K562 (cell line): ENCODE data around the gene STT3B. TPM values are rescaled to one million over a fixed set of nuclear protein-coding genes. Genes with fewer than 3 reads are reported as not detected.

Source experiments
- CHD2 ChIP-seq: IDR thresholded peaks from 2 replicates; pipeline ENCODE4 v1.6.1; 2011; ENCODE audit warnings: low read depth, low read length
- ETS2 ChIP-seq: IDR thresholded peaks from 2 replicates; pipeline ENCODE4 v1.6.1; 2016; ENCODE audit warnings: borderline replicate concordance, missing genetic modification characterization, mild to moderate bottlenecking, moderate library complexity, missing compliant biosample characterization; ENCODE audit not compliant: poor library complexity, severe bottlenecking
- GTF2F1 ChIP-seq: IDR thresholded peaks from 2 replicates; pipeline ENCODE4 v1.6.1; 2011; ENCODE audit warnings: low read depth, low read length, improper control_type of control experiment
- GTF3C2 ChIP-seq: IDR thresholded peaks from 3 replicates; pipeline ENCODE4 v1.6.1; 2011; ENCODE audit warnings: borderline replicate concordance, mild to moderate bottlenecking, moderate library complexity; ENCODE audit not compliant: insufficient read length; ENCODE audit errors: extremely low read depth
- KLF1 ChIP-seq: fragments of 450-650 bp; IDR thresholded peaks from 2 replicates; pipeline ENCODE4 v1.6.1; 2016; ENCODE audit warnings: missing genetic modification characterization, missing compliant biosample characterization
- NR2F6 ChIP-seq: fragments of 450-650 bp; formaldehyde crosslinking; IDR thresholded peaks from 2 replicates; pipeline ENCODE4 v1.4.0; 2020; ENCODE audit warnings: mild to moderate bottlenecking
- POLR2AphosphoS2 ChIP-seq: IDR thresholded peaks from 2 replicates; pipeline ENCODE4 v1.6.1; 2012; ENCODE audit warnings: low read length, improper control_type of control experiment
- PPARD ChIP-seq: fragments of 250-450 bp; sonication (Bioruptor Pico); IDR thresholded peaks from 2 replicates; pipeline ENCODE4 v1.8.0; 2022; ENCODE audit warnings: inconsistent platforms, mild to moderate bottlenecking, moderate library complexity
- PYGO2 ChIP-seq: fragments of 450-650 bp; IDR thresholded peaks from 2 replicates; pipeline ENCODE4 v1.6.1; 2016; ENCODE audit warnings: mild to moderate bottlenecking, missing genetic modification characterization, moderate library complexity, missing compliant biosample characterization
- RBM34 ChIP-seq: fragments of 200-400 bp; formaldehyde crosslinking; IDR thresholded peaks from 2 replicates; pipeline ENCODE4 v1.6.1; 2018; ENCODE audit warnings: low read length, borderline replicate concordance; ENCODE audit not compliant: insufficient read depth
- SMARCA4 ChIP-seq: fragments of 450-650 bp; IDR thresholded peaks from 2 replicates; pipeline ENCODE4 v1.6.1; 2016
- SP1 ChIP-seq: sonication (generic); formaldehyde crosslinking; IDR thresholded peaks from 2 replicates; pipeline ENCODE4 v1.8.1; 2022; ENCODE audit warnings: mild to moderate bottlenecking, missing genetic modification reagents
- TAF9B ChIP-seq: fragments of 450-650 bp; IDR thresholded peaks from 2 replicates; pipeline ENCODE4 v1.6.1; 2018; ENCODE audit warnings: mild to moderate bottlenecking; ENCODE audit not compliant: partially characterized antibody
- TSC22D4 ChIP-seq: fragments of 450-650 bp; IDR thresholded peaks from 2 replicates; pipeline ENCODE4 v1.6.1; 2016; ENCODE audit warnings: missing genetic modification characterization, missing biosample characterization, control low read depth
- ZBTB1 ChIP-seq: sonication (generic); formaldehyde crosslinking; IDR thresholded peaks from 2 replicates; pipeline ENCODE4 v1.8.1; 2023; ENCODE audit warnings: missing genetic modification reagents, low read depth, mild to moderate bottlenecking, borderline replicate concordance
- ZC3H11A ChIP-seq: IDR thresholded peaks from 2 replicates; pipeline ENCODE4 v1.6.1; 2012; ENCODE audit warnings: low read depth, low read length, improper control_type of control experiment
- ZNF408 ChIP-seq: fragments of 250-450 bp; sonication (Bioruptor Pico); IDR thresholded peaks from 2 replicates; pipeline ENCODE4 v1.4.0; 2020; ENCODE audit warnings: low read depth, mild to moderate bottlenecking, moderate library complexity
- ZNF431 ChIP-seq: sonication (generic); formaldehyde crosslinking; IDR thresholded peaks from 2 replicates; pipeline ENCODE4 v1.8.0; 2022; ENCODE audit warnings: mild to moderate bottlenecking, missing genetic modification reagents
- ZNF57 ChIP-seq: fragments of 450-650 bp; formaldehyde crosslinking; IDR thresholded peaks from 2 replicates; pipeline ENCODE4 v1.4.0; 2020; ENCODE audit warnings: mild to moderate bottlenecking, moderate library complexity
- ZNF785 ChIP-seq: fragments of 250-450 bp; sonication (Bioruptor Pico); IDR thresholded peaks from 2 replicates; pipeline ENCODE4 v1.4.0; 2020; ENCODE audit warnings: mild to moderate bottlenecking
- polyA plus RNA-seq, 8 experiments: library from polyadenylated mRNA; depleted of rRNA in 4 of 8; stranded (reverse) in 5 of 8; unstranded in 3 of 8; fragments of >200 nt; fragmentation: Nextera tagmentation in 2 of 8; fragmentation: Illumina TruSeq in 1 of 8; extraction: Ambion mirVana in 2 of 8; extraction: Trizol in 1 of 8; gene quantifications; 2 replicates each; pipeline versions ENCODE4 v1.2.1 to v1.2.3, GENCODE V29; 2011 to 2014; ENCODE audit warnings: inconsistent platforms in 1 of 8, missing spikeins in 1 of 8
- total RNA-seq, 7 experiments: library from RNA; depleted of rRNA in 6 of 7; stranded (reverse); fragments of >200 nt in 6 of 7; fragmentation: Illumina TruSeq in 2 of 7; extraction: Trizol in 2 of 7; gene quantifications; 2 replicates each; pipeline versions ENCODE4 v1.2.1 to v1.2.3, GENCODE V29; 2011 to 2021; ENCODE audit warnings: low replicate concordance in 1 of 7
- TF ChIP-seq, protein P1 (sequence below): sonication (generic); formaldehyde crosslinking; IDR thresholded peaks from 2 replicates; pipeline ENCODE4 v1.8.0; 2023; ENCODE audit warnings: mild to moderate bottlenecking, missing genetic modification reagents

STT3B gene
- total and polyA plus RNA-seq, 9 of the 15 experiments (the other 6 are each of a cell fraction or from before 2014, with no cell fraction given): 22.4 to 147 (median 100) TPM

GRCh38 chr3:31532587-31533168 lies at the start of gene STT3B (continued):
- TF ChIP-seq NR2F6 (CRISPR knock-in tag) (0 out of 2 replicates have a peak, but pooled peaks have one; percentile 42), KLF1 (tag) (peak; percentile 50; the same call in 1 of the 2 replicates), TSC22D4 (tag) (no peak), ZBTB1 (CRISPR knock-in tag) (0 out of 2 replicates have a peak, but pooled peaks have one; percentile 47), PYGO2 (tag) (no peak), RBM34 (no peak; the same call in 1 of the 2 replicates), TAF9B (peak; percentile 27), SMARCA4 (0 out of 2 replicates have a peak, but pooled peaks have one; percentile 32), CHD2 (no peak), POLR2AphosphoS2 (no peak), ZNF431 (no peak), GTF2F1 (no peak; the same call in 1 of the 2 replicates), ZNF408 (CRISPR knock-in tag) (no peak), ZNF57 (no peak), SP1 (0 out of 2 replicates have a peak, but pooled peaks have one; percentile 14), PPARD (CRISPR knock-in tag) (no peak), ETS2 (tag) (no peak), ZNF785 (no peak), ZC3H11A (no peak), GTF3C2 (no peak)
- TF ChIP-seq, protein P1, sequence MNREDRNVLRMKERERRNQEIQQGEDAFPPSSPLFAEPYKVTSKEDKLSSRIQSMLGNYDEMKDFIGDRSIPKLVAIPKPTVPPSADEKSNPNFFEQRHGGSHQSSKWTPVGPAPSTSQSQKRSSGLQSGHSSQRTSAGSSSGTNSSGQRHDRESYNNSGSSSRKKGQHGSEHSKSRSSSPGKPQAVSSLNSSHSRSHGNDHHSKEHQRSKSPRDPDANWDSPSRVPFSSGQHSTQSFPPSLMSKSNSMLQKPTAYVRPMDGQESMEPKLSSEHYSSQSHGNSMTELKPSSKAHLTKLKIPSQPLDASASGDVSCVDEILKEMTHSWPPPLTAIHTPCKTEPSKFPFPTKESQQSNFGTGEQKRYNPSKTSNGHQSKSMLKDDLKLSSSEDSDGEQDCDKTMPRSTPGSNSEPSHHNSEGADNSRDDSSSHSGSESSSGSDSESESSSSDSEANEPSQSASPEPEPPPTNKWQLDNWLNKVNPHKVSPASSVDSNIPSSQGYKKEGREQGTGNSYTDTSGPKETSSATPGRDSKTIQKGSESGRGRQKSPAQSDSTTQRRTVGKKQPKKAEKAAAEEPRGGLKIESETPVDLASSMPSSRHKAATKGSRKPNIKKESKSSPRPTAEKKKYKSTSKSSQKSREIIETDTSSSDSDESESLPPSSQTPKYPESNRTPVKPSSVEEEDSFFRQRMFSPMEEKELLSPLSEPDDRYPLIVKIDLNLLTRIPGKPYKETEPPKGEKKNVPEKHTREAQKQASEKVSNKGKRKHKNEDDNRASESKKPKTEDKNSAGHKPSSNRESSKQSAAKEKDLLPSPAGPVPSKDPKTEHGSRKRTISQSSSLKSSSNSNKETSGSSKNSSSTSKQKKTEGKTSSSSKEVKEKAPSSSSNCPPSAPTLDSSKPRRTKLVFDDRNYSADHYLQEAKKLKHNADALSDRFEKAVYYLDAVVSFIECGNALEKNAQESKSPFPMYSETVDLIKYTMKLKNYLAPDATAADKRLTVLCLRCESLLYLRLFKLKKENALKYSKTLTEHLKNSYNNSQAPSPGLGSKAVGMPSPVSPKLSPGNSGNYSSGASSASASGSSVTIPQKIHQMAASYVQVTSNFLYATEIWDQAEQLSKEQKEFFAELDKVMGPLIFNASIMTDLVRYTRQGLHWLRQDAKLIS (CRISPR knock-in tag): peak; percentile 71; the same call in 1 of the 2 replicates
